Activated T-cell treated with anti-CD3 and anti-CD28 coated beads, Interleukin-2, amount 50 U/mL, for 4 hours (primary cell): ENCODE results near the gene TRPC6. TPM values are rescaled to one million over a fixed set of nuclear protein-coding genes. Genes with fewer than 3 reads are reported as not detected.
"Not testable (repeated sequence)": the region's sequence is repeated elsewhere in the genome, so short reads cannot be mapped to it uniquely, and the experiment has no call there.

Experiments
- ATAC-seq, 2 donors: fragments of 200-7000 bp; cut with Tn5 transposase; one replicate each; pipeline ENCODE4 v1.10.0; 2021
- DNase-seq: peaks from one replicate; pipeline ENCODE4 v3.0.0-alpha.2; 2020
- H3K27me3 Mint-ChIP-seq: one replicate; pipeline ENCODE4 v1.8.0; 2021; ENCODE audit warnings: low read depth, mixed read lengths
- H3K36me3 Mint-ChIP-seq: one replicate; pipeline ENCODE4 v1.8.0; 2022; ENCODE audit warnings: mixed read lengths; ENCODE audit not compliant: insufficient read depth
- H3K4me1 Mint-ChIP-seq: one replicate; pipeline ENCODE4 v1.8.0; 2021; ENCODE audit warnings: low read depth, mixed read lengths
- H3K4me3 Mint-ChIP-seq: one replicate; pipeline ENCODE4 v1.8.0; 2021; ENCODE audit warnings: mild to moderate bottlenecking, moderate library complexity, mixed read lengths
- H3K9me3 Mint-ChIP-seq: one replicate; pipeline ENCODE4 v1.8.0; 2021; ENCODE audit warnings: mixed read lengths
- total RNA-seq, 3 donors: library from RNA; stranded (reverse); gene quantifications; one replicate each; pipeline ENCODE4 v1.2.1, GENCODE V29; 2021

Gene TRPC6
- total RNA-seq, 3 donors from 2014 or later, result not detected

GRCh38 chr11:101487775-101488174 is 96.0 kb downstream of the TRPC6 start:
- no peaks in the 10 kb centered on the region for H3K36me3 Mint-ChIP-seq
- ATAC-seq (no peak), DNase-seq (no peak)
- peaks cover 3% of the 10 kb centered on the region for H3K9me3 Mint-ChIP-seq
- no peak overlapping the region for H3K4me3 Mint-ChIP-seq
- no peaks in the 10 kb centered on the region for H3K27me3 Mint-ChIP-seq
- no peaks in the 10 kb centered on the region for H3K4me1 Mint-ChIP-seq

DNA sequence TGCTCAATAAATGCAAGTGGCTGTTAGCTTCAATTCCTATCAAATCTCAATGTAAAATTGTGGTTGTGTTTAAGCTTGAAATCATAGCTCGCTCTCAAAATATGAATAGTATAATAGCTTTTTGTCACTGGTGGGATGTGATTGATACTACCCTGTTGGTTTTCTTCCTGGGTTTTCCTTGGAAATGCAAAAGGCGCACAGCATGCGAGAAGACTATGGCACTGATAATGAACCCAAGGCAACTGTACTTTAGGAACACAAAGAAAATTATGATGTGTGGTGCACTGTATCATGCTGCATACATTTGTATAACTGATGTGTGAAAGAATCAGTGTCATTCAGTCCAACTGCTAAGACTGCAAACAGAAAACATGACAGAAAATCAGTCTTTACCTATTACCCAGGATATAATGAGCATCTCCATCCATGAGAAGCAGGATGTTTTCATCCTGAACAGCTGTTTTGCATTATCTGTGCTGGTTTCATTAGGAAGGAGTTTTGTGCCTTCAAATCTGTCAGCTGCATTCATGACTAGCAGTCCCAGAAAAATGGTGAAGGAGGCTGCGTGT is 101.2 kb downstream of the TRPC6 start:
- no peaks in the 10 kb centered on the region for H3K36me3 Mint-ChIP-seq
- peaks cover 6% of the 10 kb centered on the region for H3K9me3 Mint-ChIP-seq
- ATAC-seq, result no peak
- H3K4me3 Mint-ChIP-seq, result no peak overlapping the region
- H3K27me3 Mint-ChIP-seq, result no peaks in the 10 kb centered on the region
- DNase-seq, result no peak
- no peaks in the 10 kb centered on the region for H3K4me1 Mint-ChIP-seq

- H3K4me1 Mint-ChIP-seq, result no peaks in the 10 kb centered on the region
- DNase-seq, result no peak
- no peak for ATAC-seq
- H3K27me3 Mint-ChIP-seq, result no peaks in the 10 kb centered on the region
- H3K9me3 Mint-ChIP-seq, result peaks cover 6% of the 10 kb centered on the region
- no peak overlapping the region for H3K4me3 Mint-ChIP-seq
- H3K36me3 Mint-ChIP-seq, result no peaks in the 10 kb centered on the region
These were observed 105.0 kb downstream of the TRPC6 start for GRCh38 chr11:101478587-101479369.

DNA sequence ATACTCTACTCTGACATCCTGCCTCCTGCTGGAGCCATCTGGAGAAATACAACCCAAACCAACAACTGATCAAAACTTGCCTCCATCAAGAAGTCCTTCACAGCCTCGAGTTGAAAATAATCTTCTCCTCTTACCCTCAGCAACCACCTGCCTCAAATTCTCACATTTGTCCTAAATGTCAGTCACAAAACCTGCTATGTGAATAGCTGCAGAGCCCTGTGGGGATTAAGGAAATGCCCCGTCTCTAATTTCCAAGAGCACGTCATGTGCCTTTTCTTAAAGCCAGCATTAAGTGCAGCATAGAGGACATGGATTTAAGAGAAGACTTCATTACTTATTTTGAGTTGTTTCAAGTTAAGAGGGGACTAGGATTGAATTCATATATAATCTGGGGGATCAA is 105.9 kb downstream of the TRPC6 start:
- Mint-ChIP-seq H3K4me3 (no peak overlapping the region), H3K4me1 (no peaks in the 10 kb centered on the region), H3K36me3 (no peaks in the 10 kb centered on the region), H3K9me3 (peaks cover 4% of the 10 kb centered on the region), H3K27me3 (no peaks in the 10 kb centered on the region)
- ATAC-seq (no peak), DNase-seq (no peak)

DNA sequence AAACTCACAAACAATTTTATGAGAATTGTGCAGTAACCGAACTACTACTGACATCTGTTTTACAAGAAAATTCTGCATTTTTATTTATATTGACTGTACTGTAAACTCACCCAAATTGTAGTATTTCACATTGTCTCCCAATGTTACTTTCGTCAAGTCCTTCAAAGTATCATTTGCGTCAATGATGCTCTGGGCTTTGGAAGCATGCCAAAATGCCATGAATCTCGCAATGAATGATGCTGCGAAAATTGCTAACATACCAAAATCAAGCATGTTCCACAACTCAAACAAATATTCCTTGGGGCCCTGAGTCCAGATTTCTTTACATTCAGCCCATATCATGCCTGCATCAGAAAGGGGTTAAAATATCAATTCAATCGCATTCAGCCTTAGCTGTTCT is 107.6 kb downstream of the TRPC6 start:
- H3K9me3 Mint-ChIP-seq, result no peaks in the 10 kb centered on the region
- DNase-seq, result no peak
- H3K4me1 Mint-ChIP-seq, result no peaks in the 10 kb centered on the region
- no peak overlapping the region for H3K4me3 Mint-ChIP-seq
- H3K36me3 Mint-ChIP-seq, result no peaks in the 10 kb centered on the region
- ATAC-seq, result no peak
- no peaks in the 10 kb centered on the region for H3K27me3 Mint-ChIP-seq

DNA sequence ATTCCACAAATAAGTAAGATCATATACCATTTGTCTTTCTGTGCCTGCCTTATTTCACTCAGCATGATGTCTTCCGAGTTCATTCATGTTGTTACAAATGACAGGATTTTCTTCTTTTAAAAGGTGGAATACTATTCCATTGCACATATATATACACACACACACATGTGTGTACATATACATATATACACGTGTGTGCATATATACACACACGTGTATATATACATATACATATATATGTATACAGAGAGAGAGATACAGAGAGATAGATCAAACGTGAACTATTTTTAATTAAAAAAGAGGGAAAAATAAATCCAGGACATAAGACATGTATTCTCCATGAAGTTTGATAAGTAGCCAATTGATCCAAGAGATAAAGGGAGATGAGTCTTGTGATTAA is 108.1 kb downstream of the TRPC6 start:
- no peaks in the 10 kb centered on the region for H3K36me3 Mint-ChIP-seq
- no peaks in the 10 kb centered on the region for H3K4me1 Mint-ChIP-seq
- no peak for DNase-seq
- no peak for ATAC-seq
- H3K4me3 Mint-ChIP-seq, result no peak overlapping the region
- no peaks in the 10 kb centered on the region for H3K27me3 Mint-ChIP-seq
- no peaks in the 10 kb centered on the region for H3K9me3 Mint-ChIP-seq

DNA sequence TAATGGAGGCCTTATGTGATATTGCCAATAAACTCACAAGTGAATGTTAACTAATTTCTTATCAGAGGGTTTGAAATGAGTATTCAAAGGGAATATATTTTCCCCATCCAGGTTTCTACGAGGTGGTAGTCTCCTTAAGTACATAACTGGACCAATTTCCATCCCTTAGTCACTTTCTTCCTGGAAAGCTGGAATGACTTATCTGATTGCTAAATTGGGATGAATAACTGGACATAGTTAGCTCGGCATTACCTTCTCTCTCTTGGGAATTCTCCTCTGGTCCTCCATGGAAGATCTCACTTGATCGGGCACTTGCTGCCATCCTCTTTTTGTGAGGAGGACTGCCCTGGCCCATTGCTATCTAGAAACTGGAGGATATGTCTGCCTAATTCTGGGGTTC is 109.1 kb downstream of the TRPC6 start:
- no peak overlapping the region for H3K4me3 Mint-ChIP-seq
- H3K4me1 Mint-ChIP-seq, result no peaks in the 10 kb centered on the region
- H3K9me3 Mint-ChIP-seq, result no peaks in the 10 kb centered on the region
- no peaks in the 10 kb centered on the region for H3K27me3 Mint-ChIP-seq
- ATAC-seq, result no peak
- DNase-seq, result no peak
- H3K36me3 Mint-ChIP-seq, result no peaks in the 10 kb centered on the region

- Mint-ChIP-seq H3K4me3 (no peak overlapping the region), H3K27me3 (no peaks in the 10 kb centered on the region)
These were observed 112.8 kb downstream of the TRPC6 start for GRCh38 chr11:101470881-101471520.

DNA sequence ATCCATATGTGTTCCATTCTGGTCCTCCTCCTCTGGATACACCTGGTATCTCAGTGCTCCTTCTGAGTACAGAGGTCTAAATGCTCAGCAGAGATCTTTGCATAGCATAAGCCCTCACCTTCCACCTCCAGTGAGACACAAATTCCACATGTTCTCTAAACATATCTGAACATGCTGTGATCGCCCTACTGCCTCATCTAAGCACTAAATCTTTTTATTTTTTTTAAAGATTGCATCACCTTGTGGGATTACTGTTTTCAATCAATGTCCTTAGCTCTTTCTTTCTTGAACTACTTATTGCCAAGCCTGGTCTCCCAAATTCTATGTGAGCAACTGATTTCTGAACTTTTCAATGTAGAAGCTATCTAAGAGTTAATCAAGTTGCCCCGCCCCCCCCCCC is 113.4 kb downstream of the TRPC6 start:
- no peaks in the 10 kb centered on the region for H3K27me3 Mint-ChIP-seq
- no peaks in the 10 kb centered on the region for H3K4me1 Mint-ChIP-seq
- ATAC-seq, result no peak
- no peaks in the 10 kb centered on the region for H3K36me3 Mint-ChIP-seq
- no peak overlapping the region for H3K4me3 Mint-ChIP-seq
- no peaks in the 10 kb centered on the region for H3K9me3 Mint-ChIP-seq
- no peak for DNase-seq

More at GRCh38 chr11:101470881-101471520, 112.8 kb downstream of the TRPC6 start:
- no peak for DNase-seq
- no peaks in the 10 kb centered on the region for H3K4me1 Mint-ChIP-seq
- no peak for ATAC-seq
- H3K9me3 Mint-ChIP-seq, result no peaks in the 10 kb centered on the region
- H3K36me3 Mint-ChIP-seq, result no peaks in the 10 kb centered on the region

GRCh38 chr11:101466352-101466751 is 117.5 kb downstream of the TRPC6 start:
- no peak for DNase-seq
- H3K9me3 Mint-ChIP-seq, result no peaks in the 10 kb centered on the region
- no peak overlapping the region for H3K4me3 Mint-ChIP-seq
- H3K36me3 Mint-ChIP-seq, result no peaks in the 10 kb centered on the region
- no peaks in the 10 kb centered on the region for H3K27me3 Mint-ChIP-seq
- ATAC-seq, result no peak
- no peaks in the 10 kb centered on the region for H3K4me1 Mint-ChIP-seq

- H3K4me3 Mint-ChIP-seq, DNase-seq, H3K4me1 Mint-ChIP-seq, H3K36me3 Mint-ChIP-seq, H3K9me3 Mint-ChIP-seq, H3K27me3 Mint-ChIP-seq, ATAC-seq: not testable (repeated sequence)
These were observed 119.4 kb downstream of the TRPC6 start for GRCh38 chr11:101464388-101464787.

DNA sequence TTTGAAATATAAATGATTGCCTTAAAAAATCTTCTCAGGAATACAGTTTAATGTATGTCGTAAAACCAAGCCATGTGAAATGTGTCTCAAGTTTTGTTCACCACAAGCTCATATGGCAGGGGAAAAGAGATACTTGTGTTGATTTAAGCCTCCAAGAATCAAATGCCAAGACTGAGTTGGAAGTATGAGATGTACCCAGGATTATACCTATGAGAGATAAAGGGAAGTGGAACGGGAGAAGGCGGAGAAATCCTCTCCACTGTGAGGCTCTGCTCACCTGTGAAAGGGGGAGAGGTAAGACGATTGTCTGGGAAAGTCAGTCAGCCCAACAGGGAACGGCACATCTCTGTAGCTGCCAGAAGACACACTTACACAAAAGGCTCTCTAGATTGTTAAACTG is 124.8 kb downstream of the TRPC6 start:
- no peaks in the 10 kb centered on the region for H3K27me3 Mint-ChIP-seq
- ATAC-seq (no peak), DNase-seq (no peak)
- H3K9me3 Mint-ChIP-seq, result peaks cover 3% of the 10 kb centered on the region
- no peak overlapping the region for H3K4me3 Mint-ChIP-seq
- H3K4me1 Mint-ChIP-seq, result no peaks in the 10 kb centered on the region
- no peaks in the 10 kb centered on the region for H3K36me3 Mint-ChIP-seq

GRCh38 chr11:101458161-101458560 is 125.6 kb downstream of the TRPC6 start:
- no peaks in the 10 kb centered on the region for H3K27me3 Mint-ChIP-seq
- no peaks in the 10 kb centered on the region for H3K4me1 Mint-ChIP-seq
- DNase-seq (no peak), ATAC-seq (no peak)
- no peaks in the 10 kb centered on the region for H3K36me3 Mint-ChIP-seq
- H3K9me3 Mint-ChIP-seq, result peaks cover 3% of the 10 kb centered on the region
- H3K4me3 Mint-ChIP-seq, result no peak overlapping the region

DNA sequence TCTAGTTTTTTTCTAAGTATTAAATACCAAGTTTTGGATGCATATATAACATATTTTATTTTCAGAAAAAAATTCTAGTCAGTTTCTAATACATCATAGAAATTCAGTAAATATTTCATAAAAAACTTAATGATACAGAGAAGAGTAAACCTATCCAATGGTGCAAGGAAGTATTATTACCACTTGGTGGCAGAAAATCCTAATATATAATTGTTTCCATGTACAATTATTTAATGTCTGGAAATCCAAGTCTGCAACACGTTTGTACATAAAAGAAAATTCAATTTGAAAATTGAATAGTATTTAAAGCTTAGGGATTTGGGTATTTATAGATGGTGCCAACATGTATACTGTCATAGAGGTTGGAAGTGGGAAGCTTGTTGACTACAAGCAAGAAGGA is 127.0 kb downstream of the TRPC6 start:
- peaks cover 3% of the 10 kb centered on the region for H3K9me3 Mint-ChIP-seq
- H3K36me3 Mint-ChIP-seq, result no peaks in the 10 kb centered on the region
- ATAC-seq, result no peak
- DNase-seq, result no peak
- H3K4me1 Mint-ChIP-seq, result no peaks in the 10 kb centered on the region
- H3K4me3 Mint-ChIP-seq, result no peak overlapping the region
- H3K27me3 Mint-ChIP-seq, result no peaks in the 10 kb centered on the region

DNA sequence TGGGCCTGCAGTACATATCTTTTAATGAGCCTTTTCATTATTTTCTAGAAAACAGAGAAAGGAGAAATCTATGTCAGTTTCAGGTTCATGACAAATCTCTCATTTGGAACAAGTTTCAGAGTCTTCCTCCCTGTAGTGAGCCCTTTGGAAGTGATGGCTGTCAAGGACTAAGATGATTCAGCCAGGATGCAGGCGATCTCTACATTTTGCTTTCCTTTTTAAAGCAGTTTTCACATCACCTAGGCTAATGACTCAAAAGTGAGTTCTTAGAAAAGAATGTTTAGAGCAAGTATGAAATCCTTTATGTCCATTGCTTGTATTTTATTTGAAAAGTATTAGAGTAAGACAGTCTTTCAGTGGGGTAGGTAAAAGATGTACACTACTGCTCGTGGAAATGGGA is 130.1 kb downstream of the TRPC6 start:
- Mint-ChIP-seq H3K4me1 (no peaks in the 10 kb centered on the region), H3K36me3 (no peaks in the 10 kb centered on the region), H3K27me3 (no peaks in the 10 kb centered on the region), H3K9me3 (no peaks in the 10 kb centered on the region), H3K4me3 (no peak overlapping the region)
- DNase-seq (no peak), ATAC-seq (no peak)
